Esophagus squamous epithelium (tissue), 5 donors: Measurements from ENCODE around the gene TMOD1. TPM values are rescaled to one million over a fixed set of nuclear protein-coding genes. Genes with fewer than 3 reads are reported as not detected.

Experiments
- DNase-seq: peaks from one replicate; lab custom pipeline; 2025; lab: John Stamatoyannopoulos, UW
- H3K27ac ChIP-seq, 4 donors: fragments of 200-600 bp; sonication (generic); one replicate each; pipeline ENCODE4 v1.5.1; 2016 to 2019; ENCODE audit warnings: mild to moderate bottlenecking in 1 of 4
- H3K27me3 ChIP-seq, 4 donors: fragments of 200-600 bp; sonication (generic); 1 replicate in 3 of 4; 2 replicates in 1 of 4; pipeline versions ENCODE4 v1.5.1 to v1.6.0; 2017 to 2021; ENCODE audit warnings: antibody characterized with exemption in 1 of 4
- H3K36me3 ChIP-seq, 3 donors: fragments of 200-600 bp; sonication (generic); one replicate each; pipeline ENCODE4 v1.5.1; 2016 to 2019
- H3K4me1 ChIP-seq, 3 donors: fragments of 200-600 bp; sonication (generic); one replicate each; pipeline ENCODE4 v1.5.1; 2017 to 2019
- H3K4me3 ChIP-seq, 4 donors: fragments of 200-600 bp; sonication (generic); 1 replicate in 3 of 4; 2 replicates in 1 of 4; pipeline ENCODE4 v1.5.1; 2016 to 2019; ENCODE audit warnings: mild to moderate bottlenecking in 2 of 4, moderate library complexity in 1 of 4
- H3K9me3 ChIP-seq, 3 donors: fragments of 200-600 bp; sonication (generic); one replicate each; pipeline ENCODE4 v1.5.1; 2016 to 2019
- CTCF ChIP-seq, 6 experiments: fragments of 450-650 bp in 4 of 6; fragments of 200-600 bp in 2 of 6; sonication (generic) in 2 of 6; IDR thresholded peaks; one replicate each; pipeline ENCODE4 v1.5.1; 2016 to 2019; ENCODE audit warnings: antibody characterized with exemption in 6 of 6, mild to moderate bottlenecking in 4 of 6, moderate library complexity in 4 of 6
- POLR2A ChIP-seq, 4 donors: fragments of 450-650 bp; IDR thresholded peaks; one replicate each; pipeline ENCODE4 v1.6.1; 2017; ENCODE audit warnings: antibody characterized with exemption in 4 of 4, mild to moderate bottlenecking in 4 of 4, moderate library complexity in 3 of 4
- WGBS, 2 donors: methylation state at CpG; one replicate each; pipeline ENCODE4 v1.1.5; 2018; 5-methylcytosine and 5-hydroxymethylcytosine counted together
- intact Hi-C: fragments of 100-400 bp; cut with DNase I; formaldehyde crosslinking; loops from one replicate; pipeline ENCODE4 v1.15.0; 2022
- total RNA-seq, 4 donors: library from RNA; depleted of rRNA; stranded (reverse); fragments of >200 nt; gene quantifications; one replicate each; pipeline ENCODE4 v1.1.0, GENCODE V29; 2016
- donor health status: DM: yes; HTN: yes; CAD: no.

The TMOD1 gene
- total RNA-seq, 4 donors from 2014 or later, result 0.15 to 13.4 (median 2.4) TPM

GRCh38 chr9:97556036-97556720 lies 54.7 kb downstream of the TMOD1 start:
- no peak for DNase-seq
- intact Hi-C loops, result no loop called here
- Histone ChIP-seq H3K36me3 (no peaks in the 10 kb centered on the region), H3K9me3 (no peaks in the 10 kb centered on the region), H3K4me3 (no peak overlapping the region), H3K4me1 (peaks cover 4 to 41% (median 12%) of the 10 kb centered on the region in 3 donors), H3K27me3 (peaks cover 0 to 18% (median 0%) of the 10 kb centered on the region in 4 donors), H3K27ac (peak overlapping the region in 3 of 4 donors; percentile 88 to 91 (median 90))
- WGBS, 2 donors, result 90 to 95% methylated on average over 10 of the region's 10 CpGs
- no peak for TF ChIP-seq CTCF (IDR thresholded peaks at IDR 0.05)
- TF ChIP-seq POLR2A (IDR thresholded peaks at IDR 0.05), result no peak

GRCh38 chr9:97556721-97557605 lies 55.5 kb downstream of the TMOD1 start:
- TF ChIP-seq POLR2A (IDR thresholded peaks at IDR 0.05) (no peak), CTCF (IDR thresholded peaks at IDR 0.05) (no peak)
- H3K4me3 ChIP-seq, result no peak overlapping the region
- H3K4me1 ChIP-seq, result peaks cover 4 to 46% (median 12%) of the 10 kb centered on the region in 3 donors
- intact Hi-C loops, result no loop called here
- no peaks in the 10 kb centered on the region for H3K9me3 ChIP-seq
- peaks cover 0 to 18% (median 0%) of the 10 kb centered on the region in 4 donors for H3K27me3 ChIP-seq
- DNase-seq, result no peak
- H3K36me3 ChIP-seq, result no peaks in the 10 kb centered on the region
- H3K27ac ChIP-seq, result peak overlapping the region; percentile 70 to 91 (median 89)
- whole genome bisulfite sequencing, 2 donors, result 68 to 77% methylated on average over 12 to 13 of the region's 15 CpGs

- Histone ChIP-seq H3K36me3 (no peaks in the 10 kb centered on the region), H3K27ac (peak overlapping the region; percentile 70 to 91 (median 89)), H3K4me1 (peaks cover 4 to 50% (median 12%) of the 10 kb centered on the region in 3 donors), H3K27me3 (peaks cover 0 to 18% (median 0%) of the 10 kb centered on the region in 4 donors), H3K9me3 (no peaks in the 10 kb centered on the region), H3K4me3 (peak overlapping the region in 1 of 4 donors; percentile 10)
- intact Hi-C loops, result no loop called here
- no peak for DNase-seq
- TF ChIP-seq CTCF (IDR thresholded peaks at IDR 0.05) (no peak), POLR2A (IDR thresholded peaks at IDR 0.05) (peak in 1 of 4 donors; percentile 45)
- WGBS, 2 donors, result 15 to 17% methylated on average over 5 to 7 of the region's 7 CpGs
Measured at GRCh38 chr9:97557606-97558095, 56.2 kb downstream of the TMOD1 start.

GRCh38 chr9:97558701-97559101 lies 57.2 kb downstream of the TMOD1 start:
- intact Hi-C loops, result no loop called here
- TF ChIP-seq CTCF (IDR thresholded peaks at IDR 0.05) (no peak), POLR2A (IDR thresholded peaks at IDR 0.05) (no peak)
- peaks cover 5 to 60% (median 21%) of the 10 kb centered on the region in 3 donors for H3K4me1 ChIP-seq

More at GRCh38 chr9:97558701-97559101, 57.2 kb downstream of the TMOD1 start:
- H3K9me3 ChIP-seq, result no peaks in the 10 kb centered on the region
- WGBS, 2 donors, result 38 to 60% methylated on average over 3 of the region's 3 CpGs
- peaks cover 0 to 9% (median 0%) of the 10 kb centered on the region in 4 donors for H3K27me3 ChIP-seq
- no peak for DNase-seq
- no peak overlapping the region for H3K4me3 ChIP-seq
- H3K36me3 ChIP-seq, result no peaks in the 10 kb centered on the region
- peak overlapping the region; percentile 62 to 91 (median 89) for H3K27ac ChIP-seq
